Mesenchymal stem cell (in vitro differentiated cells and primary cell): ENCODE measurements around the gene ANKS6. TPM values are rescaled to one million over a fixed set of nuclear protein-coding genes. Genes with fewer than 3 reads are reported as not detected.

ENCODE experiments used
- DNase-seq: peaks from one replicate; pipeline ENCODE4 v3.0.0-alpha.2; 2013
- H2AFZ ChIP-seq: one replicate; pipeline ENCODE4 v1.6.1; 2013; ENCODE audit warnings: low read depth, mild to moderate bottlenecking, control low read depth, inconsistent platforms, low read length, moderate library complexity
- H2AK5ac ChIP-seq: 2 replicates; pipeline ENCODE4 v1.6.1; 2013; ENCODE audit warnings: low read length, moderate library complexity, mild to moderate bottlenecking, inconsistent platforms; ENCODE audit not compliant: severe bottlenecking
- H2BK120ac ChIP-seq: one replicate; pipeline ENCODE4 v1.6.1; 2013; ENCODE audit warnings: low read depth, mild to moderate bottlenecking, inconsistent platforms, low read length, moderate library complexity
- H2BK12ac ChIP-seq, 2 experiments: one replicate each; pipeline ENCODE4 v1.6.1; 2013; ENCODE audit warnings: inconsistent platforms in 2 of 2, low read length in 2 of 2, mild to moderate bottlenecking in 2 of 2, moderate library complexity in 2 of 2, control low read depth in 1 of 2
- H2BK15ac ChIP-seq: one replicate; pipeline ENCODE4 v1.6.1; 2013; ENCODE audit warnings: mild to moderate bottlenecking, low read depth, inconsistent platforms; ENCODE audit not compliant: poor library complexity, severe bottlenecking
- H2BK5ac ChIP-seq: 2 replicates; pipeline ENCODE4 v1.6.1; 2013; ENCODE audit warnings: low read depth, mild to moderate bottlenecking, low read length, control low read depth, inconsistent platforms; ENCODE audit not compliant: poor library complexity, severe bottlenecking
- H3K14ac ChIP-seq, 2 experiments: one replicate each; pipeline ENCODE4 v1.6.1; 2013; ENCODE audit warnings: inconsistent platforms in 2 of 2, low read length in 2 of 2, control low read depth in 1 of 2, mild to moderate bottlenecking in 1 of 2, moderate library complexity in 1 of 2
- H3K18ac ChIP-seq, 2 experiments: one replicate each; pipeline ENCODE4 v1.6.1; 2013; ENCODE audit warnings: inconsistent platforms in 2 of 2, low read length in 2 of 2, control low read depth in 1 of 2, low read depth in 1 of 2, mild to moderate bottlenecking in 1 of 2
- H3K23ac ChIP-seq, 2 experiments: one replicate each; pipeline ENCODE4 v1.6.1; 2013; ENCODE audit warnings: inconsistent platforms in 2 of 2, low read length in 2 of 2, mild to moderate bottlenecking in 2 of 2, moderate library complexity in 2 of 2, control low read depth in 1 of 2
- H3K27ac ChIP-seq: 2 replicates; pipeline ENCODE4 v1.5.1; 2013; ENCODE audit warnings: mild to moderate bottlenecking, moderate library complexity, low read length, control low read depth, inconsistent platforms; ENCODE audit not compliant: poor library complexity, severe bottlenecking
- H3K27me3 ChIP-seq, 2 experiments: 2 replicates each; pipeline versions ENCODE4 v1.6.1 to v1.7.0; 2013; ENCODE audit warnings: low read length in 2 of 2, mild to moderate bottlenecking in 2 of 2, moderate library complexity in 2 of 2, control low read depth in 1 of 2, inconsistent platforms in 1 of 2; ENCODE audit not compliant: control insufficient read depth in 1 of 2, insufficient read depth in 1 of 2
- H3K36me3 ChIP-seq, 2 experiments: 2 replicates each; pipeline versions ENCODE4 v1.6.1 to v1.7.0; 2013; ENCODE audit warnings: low read length in 2 of 2, control low read depth in 1 of 2, inconsistent platforms in 1 of 2, low read depth in 1 of 2, mild to moderate bottlenecking in 1 of 2; ENCODE audit not compliant: insufficient read depth in 2 of 2, control insufficient read depth in 1 of 2
- H3K4ac ChIP-seq, 2 experiments: one replicate each; pipeline ENCODE4 v1.6.1; 2013; ENCODE audit warnings: inconsistent platforms in 2 of 2, low read length in 2 of 2, mild to moderate bottlenecking in 2 of 2, moderate library complexity in 2 of 2, control low read depth in 1 of 2, low read depth in 1 of 2
- H3K4me1 ChIP-seq: 2 replicates; pipeline ENCODE4 v1.6.1; 2013; ENCODE audit warnings: low read depth, low read length, control low read depth; ENCODE audit not compliant: control insufficient read depth, insufficient read depth
- H3K4me2 ChIP-seq: 2 replicates; pipeline ENCODE4 v1.6.1; 2013; ENCODE audit warnings: low read length, mild to moderate bottlenecking, inconsistent platforms; ENCODE audit not compliant: poor library complexity, severe bottlenecking
- H3K4me3 ChIP-seq, 2 experiments: 2 replicates each; pipeline versions ENCODE4 v1.5.1 to v1.7.0; 2013; ENCODE audit warnings: low read length in 2 of 2, mild to moderate bottlenecking in 2 of 2, control low read depth in 1 of 2, low read depth in 1 of 2; ENCODE audit not compliant: insufficient read depth in 1 of 2
- H3K79me1 ChIP-seq: replicated peaks from 2 replicates; pipeline ENCODE4 v1.6.1; 2013; ENCODE audit warnings: mild to moderate bottlenecking, control low read depth, low read length, inconsistent platforms; ENCODE audit not compliant: poor library complexity, severe bottlenecking
- H3K9ac ChIP-seq: 2 replicates; pipeline ENCODE4 v1.7.0; 2013; ENCODE audit warnings: mild to moderate bottlenecking, low read length, moderate library complexity
- H3K9me3 ChIP-seq: 2 replicates; pipeline ENCODE4 v1.7.0; 2013; ENCODE audit warnings: mild to moderate bottlenecking, low read length; ENCODE audit not compliant: control insufficient read depth
- H4K8ac ChIP-seq: one replicate; pipeline ENCODE4 v1.6.1; 2013; ENCODE audit warnings: inconsistent platforms, mild to moderate bottlenecking, low read length, moderate library complexity
- H4K91ac ChIP-seq: one replicate; pipeline ENCODE4 v1.6.1; 2013; ENCODE audit warnings: mild to moderate bottlenecking, low read length, inconsistent platforms
- WGBS: methylation state at CpG from one replicate; pipeline ENCODE4 v1.1.7; 2013; ENCODE audit warnings: mixed read lengths; 5-methylcytosine and 5-hydroxymethylcytosine counted together
- polyA plus RNA-seq, 2 experiments: library from polyadenylated mRNA; stranded (reverse); fragments of 200-250 nt; gene quantifications; one replicate each; pipeline ENCODE4 v1.2.3, GENCODE V29; 2013

The ANKS6 gene
- 12.3 TPM for polyA plus RNA-seq (2013, experiment 1 of 2)
- polyA plus RNA-seq (2013, experiment 2 of 2): 11.9 TPM

DNA sequence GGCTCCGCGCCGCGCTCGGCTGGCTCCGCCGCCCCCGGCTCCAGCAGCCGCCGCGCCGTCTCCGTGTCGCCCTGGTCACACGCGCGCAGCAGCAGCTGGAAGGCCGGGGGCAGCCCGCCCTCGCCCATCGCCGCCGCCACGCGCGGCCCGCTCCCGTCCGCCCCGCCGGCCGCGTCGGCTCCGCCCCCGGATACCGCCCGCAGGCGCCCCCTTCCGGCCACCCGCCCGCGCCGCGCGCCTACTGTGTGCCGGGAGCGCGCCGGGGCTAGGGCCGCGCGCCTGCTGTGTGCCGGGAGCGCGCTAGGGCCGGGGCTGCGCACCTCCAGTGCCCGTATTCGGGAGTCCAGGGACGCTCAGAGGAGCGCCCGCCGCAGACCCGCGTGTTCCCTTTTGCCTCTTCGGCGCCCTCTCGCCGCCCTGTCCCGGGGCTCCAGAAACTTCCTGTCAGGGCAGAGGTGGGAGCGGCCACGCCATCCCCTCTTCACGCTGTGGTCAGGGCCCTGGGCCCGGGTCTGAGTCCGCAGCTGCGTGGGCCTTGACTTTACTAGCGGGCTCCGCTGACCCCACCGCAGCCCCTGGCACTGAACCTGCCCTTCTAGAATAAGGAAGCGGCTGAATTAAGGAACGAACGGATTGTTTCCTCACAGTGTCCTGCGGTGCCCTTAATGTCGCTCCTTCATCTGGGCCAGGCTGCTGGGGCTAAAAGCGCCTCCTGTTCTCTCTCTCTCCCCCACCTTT lies at the start of gene ANKS6:
Gene ANKS6, minus strand, starts transcription at position 192 of the 738 bp plus-strand sequence. Its CDS starts 64 bp downstream, at position 128.
- Histone ChIP-seq H3K4me3 (peak within 1 kb of the TSS; percentile 81 to 94), H3K14ac (peak within 1 kb of the TSS in 1 of 2 experiments; percentile 86), H2AK5ac (no peak within 1 kb of the TSS), H4K91ac (no peak within 1 kb of the TSS), H2AFZ (peak within 1 kb of the TSS; percentile 93), H3K27me3 (no peaks in the 10 kb centered on the region), H3K27ac (no peak within 1 kb of the TSS), H2BK5ac (no peak within 1 kb of the TSS), H3K36me3 (no peaks in the 10 kb centered on the region), H3K9ac (peak within 1 kb of the TSS; percentile 92), H4K8ac (peak within 1 kb of the TSS; percentile 93), H2BK15ac (peak within 1 kb of the TSS; percentile 74), H2BK120ac (peak within 1 kb of the TSS; percentile 45), H3K4me2 (peak within 1 kb of the TSS; percentile 78), H3K4me1 (peaks cover 21% of the 10 kb centered on the region), H3K18ac (peak within 1 kb of the TSS; percentile 81 to 82), H3K9me3 (peaks cover 7% of the 10 kb centered on the region), H3K4ac (peak within 1 kb of the TSS; percentile 70 to 83), H3K79me1 (peaks cover 13% of the 10 kb centered on the region), H2BK12ac (peak within 1 kb of the TSS in 1 of 2 experiments; percentile 57), H3K23ac (peak within 1 kb of the TSS in 1 of 2 experiments; percentile 63)
- DNase-seq: peak; percentile 68
- 6% methylated on average over 69 of the region's 86 CpGs for WGBS

DNA sequence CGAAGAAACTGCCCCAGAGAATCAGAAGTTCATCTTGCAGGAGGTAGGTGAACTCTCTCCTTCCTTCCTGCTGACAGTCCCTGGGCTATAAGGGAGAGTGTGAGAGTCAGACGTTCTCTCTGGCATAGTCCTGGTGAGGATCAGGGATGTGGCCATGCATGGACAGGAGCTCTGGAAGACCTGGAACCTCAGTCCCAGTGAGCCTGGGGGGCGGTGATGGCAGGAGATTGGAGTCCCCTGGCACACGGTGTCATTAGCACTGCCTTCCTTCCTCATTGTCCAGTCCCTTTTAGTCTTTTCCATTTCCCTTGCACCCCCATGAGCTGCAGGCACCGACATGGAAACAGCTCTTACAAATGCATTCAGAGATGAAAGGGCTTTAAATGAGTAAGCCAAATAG lies 49.7 kb upstream of the ANKS6 start:
- no peak overlapping the region for H2BK120ac ChIP-seq
- no peak overlapping the region for H3K27ac ChIP-seq
- no peak overlapping the region for H3K4ac ChIP-seq
- H2AFZ ChIP-seq: no peak overlapping the region
- H3K18ac ChIP-seq: no peak overlapping the region
- no peak overlapping the region for H2AK5ac ChIP-seq
- no peak overlapping the region for H3K4me2 ChIP-seq
- H4K8ac ChIP-seq: no peak overlapping the region
- H3K27me3 ChIP-seq: peaks cover 0 to 6% of the 10 kb centered on the region in 2 experiments
- H3K14ac ChIP-seq: no peak overlapping the region
- H4K91ac ChIP-seq: no peak overlapping the region
- H3K79me1 ChIP-seq: no peaks in the 10 kb centered on the region
- H2BK5ac ChIP-seq: no peak overlapping the region
- H2BK12ac ChIP-seq: no peak overlapping the region
- WGBS: 95% methylated on average over 5 of the region's 5 CpGs
- DNase-seq: no peak
- no peak overlapping the region for H3K9ac ChIP-seq
- H3K36me3 ChIP-seq: peaks cover 0 to 52% of the 10 kb centered on the region in 2 experiments
- no peak overlapping the region for H2BK15ac ChIP-seq
- H3K23ac ChIP-seq: no peak overlapping the region
- H3K4me3 ChIP-seq: no peak overlapping the region
- H3K9me3 ChIP-seq: no peaks in the 10 kb centered on the region
- no peaks in the 10 kb centered on the region for H3K4me1 ChIP-seq

DNA sequence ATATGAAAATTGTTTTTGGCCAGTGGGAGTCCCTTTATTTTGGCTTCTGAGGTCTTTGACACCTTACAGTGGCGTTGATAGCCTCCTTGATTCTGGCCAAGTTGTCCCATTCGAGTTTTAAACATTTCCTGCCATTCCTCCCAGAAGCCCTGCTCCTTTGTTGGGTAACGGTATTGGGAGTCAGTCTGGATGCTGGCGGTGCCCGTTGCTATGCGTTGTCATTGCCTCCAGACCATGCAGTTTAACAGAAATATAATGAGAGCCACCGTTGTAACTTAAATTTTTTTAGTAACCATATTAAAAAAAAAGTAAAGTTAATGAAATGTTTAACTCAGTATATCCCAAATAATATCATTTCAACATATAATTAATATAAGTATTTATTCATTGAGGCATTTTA lies 46.2 kb upstream of the ANKS6 start:
- H3K23ac ChIP-seq: no peak overlapping the region
- H2AK5ac ChIP-seq: no peak overlapping the region
- H3K79me1 ChIP-seq: no peaks in the 10 kb centered on the region
- no peaks in the 10 kb centered on the region for H3K9me3 ChIP-seq
- no peak overlapping the region for H4K91ac ChIP-seq
- H2BK120ac ChIP-seq: no peak overlapping the region
- no peak overlapping the region for H3K9ac ChIP-seq
- no peak overlapping the region for H3K4me2 ChIP-seq
- H3K27me3 ChIP-seq: peaks cover 0 to 6% of the 10 kb centered on the region in 2 experiments
- no peak overlapping the region for H2BK5ac ChIP-seq
- WGBS: 92% methylated on average over 6 of the region's 7 CpGs
- no peak overlapping the region for H2BK15ac ChIP-seq
- H3K4me1 ChIP-seq: no peaks in the 10 kb centered on the region
- H3K18ac ChIP-seq: no peak overlapping the region
- H3K14ac ChIP-seq: no peak overlapping the region
- H2AFZ ChIP-seq: no peak overlapping the region
- H4K8ac ChIP-seq: no peak overlapping the region
- no peak for DNase-seq
- no peak overlapping the region for H2BK12ac ChIP-seq
- peaks cover 0 to 82% of the 10 kb centered on the region in 2 experiments for H3K36me3 ChIP-seq
- no peak overlapping the region for H3K4ac ChIP-seq
- no peak overlapping the region for H3K4me3 ChIP-seq
- no peak overlapping the region for H3K27ac ChIP-seq

- Histone ChIP-seq H3K79me1 (no peaks in the 10 kb centered on the region), H4K8ac (no peak overlapping the region), H3K9ac (no peak overlapping the region), H3K23ac (no peak overlapping the region), H2BK15ac (no peak overlapping the region), H3K27ac (no peak overlapping the region), H3K9me3 (no peaks in the 10 kb centered on the region), H2AK5ac (no peak overlapping the region), H3K36me3 (peaks cover 0 to 85% of the 10 kb centered on the region in 2 experiments), H2BK12ac (no peak overlapping the region), H3K4me1 (no peaks in the 10 kb centered on the region), H2BK5ac (no peak overlapping the region), H4K91ac (no peak overlapping the region), H2BK120ac (no peak overlapping the region), H3K4me3 (no peak overlapping the region), H3K4me2 (no peak overlapping the region), H3K4ac (no peak overlapping the region), H3K27me3 (peaks cover 0 to 3% of the 10 kb centered on the region in 2 experiments), H3K18ac (no peak overlapping the region), H3K14ac (no peak overlapping the region), H2AFZ (no peak overlapping the region)
- WGBS: 97% methylated on average over 3 of the region's 4 CpGs
- DNase-seq: no peak
These were observed 43.4 kb upstream of the ANKS6 start for GRCh38 chr9:98839724-98840123.
